ENCODE measurements around the gene DLGAP4.

Gene DLGAP4

DNA sequence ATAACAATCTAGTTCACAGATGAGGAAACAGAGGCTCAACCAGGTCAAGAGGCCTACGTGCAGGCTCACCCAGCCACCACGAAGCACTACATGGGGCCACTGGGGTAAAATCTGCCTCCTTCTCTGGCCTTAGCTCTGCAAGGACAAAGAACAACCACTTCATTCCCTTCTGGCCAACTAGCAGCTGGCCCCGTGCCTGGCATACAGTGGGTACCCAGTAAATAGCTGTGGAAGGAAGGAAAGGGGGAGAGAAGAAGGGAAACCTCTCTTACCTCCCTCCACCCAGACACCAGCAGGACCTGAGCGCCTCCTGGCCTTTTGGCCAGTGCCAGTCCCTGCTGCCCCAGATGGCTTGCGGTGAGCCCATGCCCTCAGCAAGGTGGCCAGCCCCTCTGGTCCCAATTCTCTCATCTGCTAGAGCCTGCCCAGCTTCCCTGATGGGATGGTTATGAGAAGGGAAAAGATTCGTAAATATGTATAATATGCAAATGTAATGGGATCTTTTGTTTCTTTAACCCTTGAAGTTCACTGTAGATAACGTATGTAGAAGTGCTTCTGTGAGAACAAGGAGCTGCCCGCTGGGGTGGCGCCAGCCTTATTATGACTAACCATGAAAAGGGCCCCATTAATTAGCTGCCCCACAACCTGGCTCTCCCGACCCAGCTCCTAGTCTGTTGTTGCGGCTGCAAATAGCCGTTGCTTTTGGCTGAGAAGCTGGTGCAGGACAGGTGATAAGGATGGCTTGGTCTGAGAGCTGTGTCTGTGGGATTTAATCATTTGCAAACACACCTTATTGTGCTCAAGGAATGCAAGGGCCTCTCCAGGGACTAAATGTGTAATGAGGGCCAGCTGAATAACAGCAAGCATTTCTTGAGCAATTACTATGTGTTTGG is 62.0 kb downstream of the DLGAP4 start:
- Histone ChIP-seq H3K27ac (ENCODE audit: low read depth, low read length) (no peak overlapping the region), H4K20me1 (ENCODE audit: low read depth, low read length) (no peaks in the 10 kb centered on the region), H3F3A (ENCODE audit: insufficient read depth) (no peaks in the 10 kb centered on the region), H3K9me2 (replicated peaks; ENCODE audit: insufficient read depth, low read length) (no peaks in the 10 kb centered on the region), H3K27me3 (ENCODE audit: low read length) (no peaks in the 10 kb centered on the region), H3K9ac (ENCODE audit: low read length) (no peak overlapping the region), H3K4me3 (ENCODE audit: insufficient read depth, low read length, poor library complexity, severe bottlenecking) (no peak overlapping the region), H3K9me3 (ENCODE audit: insufficient read depth, low read length) (no peaks in the 10 kb centered on the region), H3K36me3 (ENCODE audit: low read length) (no peaks in the 10 kb centered on the region), H2AFZ (ENCODE audit: low read depth, low read length, severe bottlenecking) (no peak overlapping the region), H3K4me2 (ENCODE audit: low read depth, low read length, poor library complexity, severe bottlenecking) (no peak overlapping the region), H3K79me2 (ENCODE audit: insufficient read depth, low read length) (no peaks in the 10 kb centered on the region)
- TF ChIP-seq, protein P1, sequence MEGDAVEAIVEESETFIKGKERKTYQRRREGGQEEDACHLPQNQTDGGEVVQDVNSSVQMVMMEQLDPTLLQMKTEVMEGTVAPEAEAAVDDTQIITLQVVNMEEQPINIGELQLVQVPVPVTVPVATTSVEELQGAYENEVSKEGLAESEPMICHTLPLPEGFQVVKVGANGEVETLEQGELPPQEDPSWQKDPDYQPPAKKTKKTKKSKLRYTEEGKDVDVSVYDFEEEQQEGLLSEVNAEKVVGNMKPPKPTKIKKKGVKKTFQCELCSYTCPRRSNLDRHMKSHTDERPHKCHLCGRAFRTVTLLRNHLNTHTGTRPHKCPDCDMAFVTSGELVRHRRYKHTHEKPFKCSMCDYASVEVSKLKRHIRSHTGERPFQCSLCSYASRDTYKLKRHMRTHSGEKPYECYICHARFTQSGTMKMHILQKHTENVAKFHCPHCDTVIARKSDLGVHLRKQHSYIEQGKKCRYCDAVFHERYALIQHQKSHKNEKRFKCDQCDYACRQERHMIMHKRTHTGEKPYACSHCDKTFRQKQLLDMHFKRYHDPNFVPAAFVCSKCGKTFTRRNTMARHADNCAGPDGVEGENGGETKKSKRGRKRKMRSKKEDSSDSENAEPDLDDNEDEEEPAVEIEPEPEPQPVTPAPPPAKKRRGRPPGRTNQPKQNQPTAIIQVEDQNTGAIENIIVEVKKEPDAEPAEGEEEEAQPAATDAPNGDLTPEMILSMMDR (IDR thresholded peaks at IDR 0.05; ENCODE audit: insufficient read depth, low read length, poor library complexity, severe bottlenecking), result no peak
- no peak for TF ChIP-seq EZH2phosphoT487 (conservative IDR thresholded peaks at IDR 0.05; ENCODE audit: low read length)

DNA sequence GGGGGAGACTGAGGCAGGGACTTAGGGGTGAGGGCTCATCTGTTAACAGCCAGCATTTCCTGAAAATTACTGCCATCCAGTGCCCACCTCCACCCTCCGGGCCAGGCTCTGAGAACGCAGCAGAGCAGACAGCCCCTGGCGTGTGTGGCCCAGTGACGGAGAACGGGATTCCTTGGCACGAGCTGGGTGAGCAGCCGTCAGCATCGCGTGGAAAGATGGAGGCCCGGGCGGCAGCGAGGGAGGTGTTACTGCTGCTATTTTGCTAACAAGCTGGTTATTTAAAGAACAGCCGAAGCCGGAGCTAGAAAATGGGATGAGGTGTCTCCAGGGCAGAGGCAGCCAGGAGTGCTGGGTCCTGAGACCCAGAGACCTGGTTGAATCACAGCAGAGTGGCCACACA is 62.7 kb downstream of the DLGAP4 start:
- H3K4me3 ChIP-seq (ENCODE audit: insufficient read depth, low read length, poor library complexity, severe bottlenecking), result no peak overlapping the region
- H3K79me2 ChIP-seq (ENCODE audit: insufficient read depth, low read length), result no peaks in the 10 kb centered on the region
- no peak overlapping the region for H2AFZ ChIP-seq (ENCODE audit: low read depth, low read length, severe bottlenecking)
- no peaks in the 10 kb centered on the region for H3K9me3 ChIP-seq (ENCODE audit: insufficient read depth, low read length)
- no peaks in the 10 kb centered on the region for H4K20me1 ChIP-seq (ENCODE audit: low read depth, low read length)
- H3F3A ChIP-seq (ENCODE audit: insufficient read depth), result no peaks in the 10 kb centered on the region
- no peaks in the 10 kb centered on the region for H3K36me3 ChIP-seq (ENCODE audit: low read length)
- H3K27ac ChIP-seq (ENCODE audit: low read depth, low read length), result no peak overlapping the region
- H3K9ac ChIP-seq (ENCODE audit: low read length), result no peak overlapping the region
- H3K4me2 ChIP-seq (ENCODE audit: low read depth, low read length, poor library complexity, severe bottlenecking), result no peak overlapping the region
- H3K9me2 ChIP-seq (replicated peaks; ENCODE audit: insufficient read depth, low read length), result no peaks in the 10 kb centered on the region
- TF ChIP-seq, protein P1 (IDR thresholded peaks at IDR 0.05; ENCODE audit: insufficient read depth, low read length, poor library complexity, severe bottlenecking), result no peak
- no peak for TF ChIP-seq EZH2phosphoT487 (conservative IDR thresholded peaks at IDR 0.05; ENCODE audit: low read length)
- H3K27me3 ChIP-seq (ENCODE audit: low read length), result no peaks in the 10 kb centered on the region

DNA sequence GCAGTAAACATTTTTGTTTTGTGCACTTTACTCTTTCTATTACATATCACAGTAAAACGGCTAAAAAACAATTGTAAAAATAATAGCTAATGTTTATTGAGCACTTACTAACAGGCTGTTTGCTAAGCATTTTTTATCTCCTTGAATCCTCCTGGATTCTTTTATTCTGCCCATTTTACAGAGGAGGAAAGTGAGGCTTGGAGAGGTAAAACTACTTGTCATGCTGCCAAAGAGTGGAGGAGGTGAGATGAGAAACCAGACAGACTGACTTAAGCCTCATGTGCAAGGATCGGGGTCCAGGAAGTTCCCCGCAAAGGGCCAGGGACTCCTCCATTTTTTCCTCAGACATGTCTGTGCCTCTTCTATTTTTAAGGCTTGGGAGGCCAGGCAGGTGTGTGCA is 63.6 kb downstream of the DLGAP4 start:
- H2AFZ ChIP-seq (ENCODE audit: low read depth, low read length, severe bottlenecking), result no peak overlapping the region
- H4K20me1 ChIP-seq (ENCODE audit: low read depth, low read length), result no peaks in the 10 kb centered on the region
- H3K27ac ChIP-seq (ENCODE audit: low read depth, low read length), result no peak overlapping the region
- no peak for TF ChIP-seq EZH2phosphoT487 (conservative IDR thresholded peaks at IDR 0.05; ENCODE audit: low read length)
- TF ChIP-seq, protein P1 (IDR thresholded peaks at IDR 0.05; ENCODE audit: insufficient read depth, low read length, poor library complexity, severe bottlenecking), result no peak
- H3K27me3 ChIP-seq (ENCODE audit: low read length), result no peaks in the 10 kb centered on the region
- H3K4me3 ChIP-seq (ENCODE audit: insufficient read depth, low read length, poor library complexity, severe bottlenecking), result no peak overlapping the region
- H3F3A ChIP-seq (ENCODE audit: insufficient read depth), result no peaks in the 10 kb centered on the region
- no peaks in the 10 kb centered on the region for H3K9me2 ChIP-seq (replicated peaks; ENCODE audit: insufficient read depth, low read length)
- H3K9me3 ChIP-seq (ENCODE audit: insufficient read depth, low read length), result no peaks in the 10 kb centered on the region
- no peaks in the 10 kb centered on the region for H3K36me3 ChIP-seq (ENCODE audit: low read length)
- no peaks in the 10 kb centered on the region for H3K79me2 ChIP-seq (ENCODE audit: insufficient read depth, low read length)
- no peak overlapping the region for H3K4me2 ChIP-seq (ENCODE audit: low read depth, low read length, poor library complexity, severe bottlenecking)
- H3K9ac ChIP-seq (ENCODE audit: low read length), result no peak overlapping the region
